Left renal pelvis (tissue), 4 donors: ENCODE data around the gene UBA6. TPM values are rescaled to one million over a fixed set of nuclear protein-coding genes. Genes with fewer than 3 reads are reported as not detected.

Experiments used
- DNase-seq, 4 donors: peaks; one replicate each; pipeline ENCODE4 v3.0.0-alpha.2; 2013; ENCODE audit warnings: low read depth in 4 of 4, low spot score in 3 of 4
- polyA plus RNA-seq, 4 donors: library from polyadenylated mRNA; unstranded; fragments of 120-200 nt; gene quantifications; one replicate each; pipeline ENCODE4 v1.2.1, GENCODE V29; 2013; ENCODE audit not compliant: insufficient read length in 4 of 4

The UBA6 gene
- polyA plus RNA-seq, 4 donors = 42.4 to 65.4 (median 58.7) TPM

DNA sequence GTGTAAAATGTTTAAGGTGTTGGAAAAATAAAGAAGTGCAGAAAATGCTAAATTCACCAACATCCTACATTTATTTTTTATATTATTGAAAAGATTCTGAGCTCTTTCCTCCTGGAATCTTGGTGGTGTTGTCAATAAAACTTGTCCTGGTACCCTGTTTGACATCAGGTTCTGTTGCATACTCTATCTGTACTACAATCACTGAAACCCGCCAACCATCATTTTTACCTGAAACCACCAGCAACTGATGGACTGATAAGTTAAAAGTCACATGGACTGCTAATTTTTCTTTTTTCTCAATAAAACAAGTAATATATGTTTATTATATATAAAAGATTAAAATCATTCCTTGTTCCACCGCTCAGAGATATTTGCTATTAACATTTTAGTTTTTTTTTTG, 119.0 kb downstream of the UBA6 start:
- no peak for DNase-seq

GRCh38 chr4:67581208-67581857, 119.6 kb downstream of the UBA6 start:
- no peak for DNase-seq

- no peak for DNase-seq
These were observed 120.4 kb downstream of the UBA6 start for GRCh38 chr4:67580577-67580976.

- DNase-seq = no peak
These were observed 124.4 kb downstream of the UBA6 start for GRCh38 chr4:67576538-67576937.

- no peak for DNase-seq
These were observed 124.9 kb downstream of the UBA6 start for GRCh38 chr4:67576059-67576466.

- peak in 2 of 4 donors; percentile 6 to 41 for DNase-seq
These were observed 125.5 kb downstream of the UBA6 start for GRCh38 chr4:67575232-67576058.

GRCh38 chr4:67573193-67573592, 127.8 kb downstream of the UBA6 start:
- no peak for DNase-seq

DNA sequence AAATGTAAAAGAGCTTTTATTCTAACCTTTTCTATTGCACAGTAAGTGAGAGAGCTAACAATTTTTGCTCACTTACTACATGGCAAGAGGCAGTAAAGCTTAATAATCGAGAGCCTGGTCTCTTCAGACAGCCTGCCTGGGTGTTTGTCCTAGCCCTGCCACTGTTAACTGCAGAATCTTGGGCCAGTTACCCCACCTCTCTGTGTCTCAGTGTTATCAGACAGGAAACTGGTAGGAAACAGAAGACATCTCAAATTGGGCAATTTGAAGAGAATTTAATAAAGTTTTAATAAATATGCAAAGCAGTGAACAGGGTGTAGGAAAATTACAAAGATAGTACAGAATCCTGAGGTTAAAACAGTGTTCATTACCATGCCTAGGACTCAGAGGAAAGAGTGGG, 129.0 kb downstream of the UBA6 start:
- no peak for DNase-seq

- DNase-seq = no peak
These were observed 130.4 kb downstream of the UBA6 start for GRCh38 chr4:67570537-67570936.

DNA sequence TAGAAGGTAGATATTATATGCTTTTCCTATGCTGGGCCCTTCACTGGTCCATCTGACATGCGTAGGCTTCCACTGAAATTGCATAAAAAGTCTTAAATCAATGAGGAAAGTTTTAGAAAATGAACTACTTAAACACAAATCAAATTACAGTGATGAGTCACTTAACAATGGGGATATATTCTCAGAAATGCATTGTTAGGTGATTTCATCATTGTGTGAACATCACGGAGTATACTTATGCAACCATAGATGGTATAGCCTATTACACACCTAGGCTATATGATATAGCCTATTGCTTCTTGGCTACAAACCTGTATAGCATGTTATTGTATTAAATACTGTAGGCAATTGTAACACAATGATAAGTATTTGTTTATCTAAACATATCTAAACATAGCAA, 132.1 kb downstream of the UBA6 start:
- DNase-seq = no peak

DNA sequence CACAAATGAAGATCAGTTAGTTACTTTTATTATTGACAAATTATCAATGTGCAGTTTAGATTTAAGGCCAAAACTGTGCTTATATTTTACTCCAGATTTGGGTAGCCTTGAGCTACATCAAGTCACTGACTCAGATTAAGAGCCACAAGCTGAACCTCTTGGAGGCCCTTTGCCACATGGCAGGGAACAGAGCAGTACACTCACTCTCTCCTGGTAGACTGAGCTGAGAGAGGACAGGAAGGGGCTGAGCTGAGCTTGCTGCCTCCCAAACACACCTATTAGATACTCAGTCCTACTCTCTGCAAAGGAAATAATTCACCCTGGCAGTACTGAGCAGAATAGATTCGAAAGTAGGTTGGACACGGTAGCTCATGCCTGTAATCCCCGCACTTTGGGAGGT, 134.6 kb downstream of the UBA6 start:
- DNase-seq = no peak

- no peak for DNase-seq
These were observed 135.7 kb downstream of the UBA6 start for GRCh38 chr4:67565284-67565683.

Other genes starting within 250 kb of the UBA6 start
- gene CENPC, start 155.7 kb downstream of the UBA6 start, polyA plus RNA-seq = 10 to 100 TPM; 24.9 to 32.4 (median 28.8) TPM
- under 1 TPM in 3 of 4 donors, not detected in 1; 0.14 to 0.32 (median 0.26) TPM for gene STAP1, start 142.4 kb downstream of the UBA6 start, polyA plus RNA-seq
- 1 to 10 TPM in 1 of 4 donors, under 1 TPM in 3; 0.31 to 1.0 (median 0.50) TPM for gene GNRHR, start 53.2 kb upstream of the UBA6 start, polyA plus RNA-seq
- gene TMPRSS11D, start 182.8 kb upstream of the UBA6 start, polyA plus RNA-seq = under 1 TPM in 1 of 4 donors, not detected in 3; 0.24 TPM